ENCODE measurements around the gene SYT12.
"Not testable (repeated sequence)": the region's sequence is repeated elsewhere in the genome, so short reads cannot be mapped to it uniquely, and the experiment has no call there.

Gene SYT12

GRCh38 chr11:67022961-67023956 lies at the start of gene SYT12:
SYT12 (plus strand) TSS chr11:67023134; CDS start chr11:67030145, 7,011 bp downstream.
- no peak for DNase-seq (ENCODE audit: low read depth, low spot score)

- DNase-seq (ENCODE audit: low read depth, low spot score), result no peak
Measured at GRCh38 chr11:66973956-66974580, 48.9 kb upstream of the SYT12 start.

- no peak for DNase-seq (ENCODE audit: low read depth, low spot score)
Measured at GRCh38 chr11:66974724-66975404, 48.1 kb upstream of the SYT12 start, which contains the start of gene C11orf86. C11orf86 (plus strand) TSS chr11:66975304; CDS start chr11:66975363, 59 bp downstream.

GRCh38 chr11:66975405-66976027 lies 47.4 kb upstream of the SYT12 start:
- DNase-seq (ENCODE audit: low read depth, low spot score), result no peak

GRCh38 chr11:66976028-66976467 lies 46.9 kb upstream of the SYT12 start:
- DNase-seq (ENCODE audit: low read depth, low spot score), result no peak

- no peak for DNase-seq (ENCODE audit: low read depth, low spot score)
Measured at GRCh38 chr11:66976925-66977324, 46.0 kb upstream of the SYT12 start.

- DNase-seq (ENCODE audit: low read depth, low spot score), result no peak
Measured at GRCh38 chr11:66978229-66978628, 44.7 kb upstream of the SYT12 start.

- no peak for DNase-seq (ENCODE audit: low read depth, low spot score)
Measured at GRCh38 chr11:66978717-66979116, 44.2 kb upstream of the SYT12 start.

- DNase-seq (ENCODE audit: low read depth, low spot score), result no peak
Measured at GRCh38 chr11:66979336-66979980, 43.5 kb upstream of the SYT12 start.

- DNase-seq (ENCODE audit: low read depth, low spot score), result no peak
Measured at GRCh38 chr11:66981976-66982578, 40.9 kb upstream of the SYT12 start.

GRCh38 chr11:66983275-66983924 lies 39.5 kb upstream of the SYT12 start:
- no peak for DNase-seq (ENCODE audit: low read depth, low spot score)

GRCh38 chr11:66985508-66986177 lies 37.3 kb upstream of the SYT12 start:
- no peak for DNase-seq (ENCODE audit: low read depth, low spot score)

- DNase-seq (ENCODE audit: low read depth, low spot score), result no peak
Measured at GRCh38 chr11:66986178-66986545, 36.8 kb upstream of the SYT12 start.

GRCh38 chr11:66987158-66987620 lies 35.7 kb upstream of the SYT12 start:
- DNase-seq (ENCODE audit: low read depth, low spot score), result no peak

- DNase-seq (ENCODE audit: low read depth, low spot score), result no peak
Measured at GRCh38 chr11:66987924-66988637, 34.9 kb upstream of the SYT12 start.

GRCh38 chr11:66988741-66989140 lies 34.2 kb upstream of the SYT12 start:
- not testable (repeated sequence) for DNase-seq (ENCODE audit: low read depth, low spot score)

- not testable (repeated sequence) for DNase-seq (ENCODE audit: low read depth, low spot score)
Measured at GRCh38 chr11:66989360-66989759, 33.6 kb upstream of the SYT12 start.

GRCh38 chr11:66992041-66992440 lies 30.9 kb upstream of the SYT12 start:
- no peak for DNase-seq (ENCODE audit: low read depth, low spot score)
